Esophagus squamous epithelium (tissue), 5 donors: ENCODE measurements around the gene ACAA1. TPM values are rescaled to one million over a fixed set of nuclear protein-coding genes. Genes with fewer than 3 reads are reported as not detected.
"Not testable (repeated sequence)": the region's sequence is repeated elsewhere in the genome, so short reads cannot be mapped to it uniquely, and the experiment has no call there.

Experiments used
- DNase-seq: peaks from one replicate; lab custom pipeline; 2025; lab: John Stamatoyannopoulos, UW
- H3K27ac ChIP-seq, 4 donors: fragments of 200-600 bp; sonication (generic); one replicate each; pipeline ENCODE4 v1.5.1; 2016 to 2019; ENCODE audit warnings: mild to moderate bottlenecking in 1 of 4
- H3K27me3 ChIP-seq, 4 donors: fragments of 200-600 bp; sonication (generic); 1 replicate in 3 of 4; 2 replicates in 1 of 4; pipeline versions ENCODE4 v1.5.1 to v1.6.0; 2017 to 2021; ENCODE audit warnings: antibody characterized with exemption in 1 of 4
- H3K36me3 ChIP-seq, 3 donors: fragments of 200-600 bp; sonication (generic); one replicate each; pipeline ENCODE4 v1.5.1; 2016 to 2019
- H3K4me1 ChIP-seq, 3 donors: fragments of 200-600 bp; sonication (generic); one replicate each; pipeline ENCODE4 v1.5.1; 2017 to 2019
- H3K4me3 ChIP-seq, 4 donors: fragments of 200-600 bp; sonication (generic); 1 replicate in 3 of 4; 2 replicates in 1 of 4; pipeline ENCODE4 v1.5.1; 2016 to 2019; ENCODE audit warnings: mild to moderate bottlenecking in 2 of 4, moderate library complexity in 1 of 4
- H3K9me3 ChIP-seq, 3 donors: fragments of 200-600 bp; sonication (generic); one replicate each; pipeline ENCODE4 v1.5.1; 2016 to 2019
- CTCF ChIP-seq, 6 experiments: fragments of 450-650 bp in 4 of 6; fragments of 200-600 bp in 2 of 6; sonication (generic) in 2 of 6; IDR thresholded peaks; one replicate each; pipeline ENCODE4 v1.5.1; 2016 to 2019; ENCODE audit warnings: antibody characterized with exemption in 6 of 6, mild to moderate bottlenecking in 4 of 6, moderate library complexity in 4 of 6
- POLR2A ChIP-seq, 4 donors: fragments of 450-650 bp; IDR thresholded peaks; one replicate each; pipeline ENCODE4 v1.6.1; 2017; ENCODE audit warnings: antibody characterized with exemption in 4 of 4, mild to moderate bottlenecking in 4 of 4, moderate library complexity in 3 of 4
- WGBS, 2 donors: methylation state at CpG; one replicate each; pipeline ENCODE4 v1.1.5; 2018; 5-methylcytosine and 5-hydroxymethylcytosine counted together
- intact Hi-C: fragments of 100-400 bp; cut with DNase I; formaldehyde crosslinking; loops from one replicate; pipeline ENCODE4 v1.15.0; 2022
- total RNA-seq, 4 donors: library from RNA; depleted of rRNA; stranded (reverse); fragments of >200 nt; gene quantifications; one replicate each; pipeline ENCODE4 v1.1.0, GENCODE V29; 2016
- donor health status: DM: yes; HTN: yes; CAD: no.

ACAA1 gene
- total RNA-seq, 4 donors from 2014 or later = 63.5 to 75.2 (median 68.7) TPM

DNA sequence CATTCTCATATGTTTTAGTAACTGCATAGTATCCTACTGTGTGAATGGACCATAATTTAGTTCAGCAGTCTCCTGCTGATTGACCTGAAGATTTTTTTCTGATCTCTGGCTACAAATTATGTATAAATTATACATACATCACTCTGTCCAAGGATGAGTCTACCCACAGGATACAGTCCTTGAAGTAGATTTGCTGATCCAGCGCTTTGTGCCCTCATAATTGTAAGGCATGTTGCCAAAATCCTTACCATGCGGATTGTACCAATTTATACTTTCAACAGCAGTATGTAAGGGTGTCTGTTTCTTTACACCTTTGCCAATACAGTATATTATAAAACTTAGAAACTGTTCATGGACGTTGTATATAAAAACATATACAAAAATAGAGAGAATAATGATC lies 46.5 kb downstream of the ACAA1 start:
- no peaks in the 10 kb centered on the region for H3K36me3 ChIP-seq
- H3K4me3 ChIP-seq = no peak overlapping the region
- DNase-seq = no peak
- peaks cover 0 to 5% (median 0%) of the 10 kb centered on the region in 4 donors for H3K27me3 ChIP-seq
- no peaks in the 10 kb centered on the region for H3K4me1 ChIP-seq
- 73 to 85% methylated on average over 3 of the region's 3 CpGs for WGBS, 2 donors
- peaks cover 0 to 5% (median 0%) of the 10 kb centered on the region in 3 donors for H3K9me3 ChIP-seq
- no peak overlapping the region for H3K27ac ChIP-seq
- TF ChIP-seq POLR2A (IDR thresholded peaks at IDR 0.05) = no peak
- no peak for TF ChIP-seq CTCF (IDR thresholded peaks at IDR 0.05)
- intact Hi-C loops = no loop called here

DNA sequence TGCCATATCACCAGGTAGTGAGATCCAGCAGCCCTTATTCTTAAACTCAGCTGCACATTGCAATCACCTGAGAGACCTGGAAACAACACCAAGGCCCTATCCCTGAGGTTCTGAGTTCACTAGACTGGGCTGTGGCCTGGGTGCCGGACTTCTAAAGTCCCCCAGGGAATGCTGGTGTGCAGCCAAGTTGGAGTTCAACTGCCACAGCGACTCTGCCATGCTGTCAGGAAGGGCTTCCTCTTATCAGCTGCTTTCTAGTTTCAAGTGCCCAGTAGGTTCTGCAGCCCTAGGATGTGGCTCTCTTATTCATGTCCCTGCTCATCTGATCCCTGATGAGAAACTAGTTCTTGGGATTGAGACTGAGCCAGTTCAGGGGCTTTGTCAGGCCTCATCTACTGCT lies 47.8 kb downstream of the ACAA1 start:
- Histone ChIP-seq H3K4me3 (no peak overlapping the region), H3K36me3 (no peaks in the 10 kb centered on the region), H3K9me3 (peaks cover 0 to 17% (median 0%) of the 10 kb centered on the region in 3 donors), H3K27me3 (peaks cover 0 to 3% (median 0%) of the 10 kb centered on the region in 4 donors), H3K27ac (no peak overlapping the region), H3K4me1 (no peaks in the 10 kb centered on the region)
- DNase-seq = no peak
- intact Hi-C loops = no loop called here
- 83% methylated on average over 1 of the region's 2 CpGs; no CpG with 5 or more reads in 1 of the 2 donors for WGBS, 2 donors
- TF ChIP-seq POLR2A (IDR thresholded peaks at IDR 0.05) = no peak
- TF ChIP-seq CTCF (IDR thresholded peaks at IDR 0.05) = no peak

- Histone ChIP-seq H3K4me1 (no peaks in the 10 kb centered on the region), H3K27me3 (no peaks in the 10 kb centered on the region), H3K9me3 (peaks cover 0 to 25% (median 0%) of the 10 kb centered on the region in 3 donors), H3K27ac (no peak overlapping the region), H3K4me3 (no peak overlapping the region), H3K36me3 (no peaks in the 10 kb centered on the region)
- no peak for TF ChIP-seq POLR2A (IDR thresholded peaks at IDR 0.05)
- intact Hi-C loops = no loop called here
- 88% methylated on average over 11 of the region's 11 CpGs for WGBS, 2 donors
- no peak for DNase-seq
These were observed 48.5 kb downstream of the ACAA1 start for GRCh38 chr3:38088126-38089078.

DNA sequence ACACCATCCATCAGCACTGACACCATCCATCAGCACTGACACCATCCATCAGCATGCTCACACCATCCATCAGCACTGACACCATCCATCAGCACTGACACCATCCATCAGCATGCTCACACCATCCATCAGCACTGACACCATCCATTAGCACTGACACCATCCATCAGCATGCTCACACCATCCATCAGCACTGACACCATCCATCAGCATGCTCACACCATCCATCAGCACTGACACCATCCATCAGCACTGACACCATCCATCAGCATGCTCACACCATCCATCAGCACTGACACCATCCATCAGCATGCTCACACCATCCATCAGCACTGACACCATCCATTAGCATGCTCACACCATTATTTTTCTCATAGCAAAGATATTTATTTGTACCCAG lies 49.6 kb downstream of the ACAA1 start:
- peaks cover 0 to 29% (median 0%) of the 10 kb centered on the region in 3 donors for H3K9me3 ChIP-seq
- H3K4me3 ChIP-seq, H3K36me3 ChIP-seq, DNase-seq, H3K27me3 ChIP-seq, H3K27ac ChIP-seq, intact Hi-C loops, H3K4me1 ChIP-seq: not testable (repeated sequence)

GRCh38 chr3:38086496-38086895 lies 50.4 kb downstream of the ACAA1 start:
- Histone ChIP-seq H3K27ac (no peak overlapping the region), H3K27me3 (no peaks in the 10 kb centered on the region), H3K4me3 (no peak overlapping the region), H3K9me3 (peaks cover 0 to 29% (median 0%) of the 10 kb centered on the region in 3 donors), H3K4me1 (no peaks in the 10 kb centered on the region), H3K36me3 (no peaks in the 10 kb centered on the region)
- TF ChIP-seq POLR2A (IDR thresholded peaks at IDR 0.05) = no peak
- no peak for TF ChIP-seq CTCF (IDR thresholded peaks at IDR 0.05)
- 78 to 84% methylated on average over 2 to 3 of the region's 3 CpGs for WGBS, 2 donors
- intact Hi-C loops = no loop called here
- no peak for DNase-seq

DNA sequence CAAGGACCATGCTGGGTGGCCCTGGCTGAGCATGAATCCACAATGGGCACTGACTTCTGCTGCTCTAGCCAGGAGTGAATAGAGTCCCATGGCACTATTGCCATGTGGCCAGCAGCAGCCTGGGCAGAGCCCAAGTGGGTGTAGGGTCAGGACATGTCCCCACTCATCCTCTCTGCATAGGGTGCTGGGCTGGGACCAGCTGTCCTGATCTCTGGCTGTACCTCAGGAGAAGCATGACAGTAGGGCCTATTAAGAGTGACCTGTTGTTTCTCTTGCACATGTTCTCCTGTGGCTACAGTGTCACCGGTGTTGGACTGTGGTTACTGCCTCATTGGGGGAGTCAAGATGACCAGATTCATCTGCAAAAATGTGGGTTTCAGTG lies 51.0 kb downstream of the ACAA1 start:
- TF ChIP-seq CTCF (IDR thresholded peaks at IDR 0.05) = no peak
- no peak for TF ChIP-seq POLR2A (IDR thresholded peaks at IDR 0.05)
- H3K27me3 ChIP-seq = no peaks in the 10 kb centered on the region
- intact Hi-C loops = no loop called here

More for the DNA sequence above, 51.0 kb downstream of the ACAA1 start:
- Histone ChIP-seq H3K27ac (no peak overlapping the region), H3K4me3 (no peak overlapping the region), H3K9me3 (peaks cover 0 to 29% (median 0%) of the 10 kb centered on the region in 3 donors), H3K36me3 (no peaks in the 10 kb centered on the region), H3K4me1 (no peaks in the 10 kb centered on the region)
- DNase-seq = no peak
- 80% methylated on average over 1 of the region's 1 CpG; no CpG with 5 or more reads in 1 of the 2 donors for WGBS, 2 donors
